ENCODE data around the gene TMEM179. TPM values are rescaled to one million over a fixed set of nuclear protein-coding genes. Genes with fewer than 3 reads are reported as not detected.

TMEM179 gene
- total and polyA plus RNA-seq, 2 of the 13 experiments (the other 11 are each of a cell fraction or from before 2014, with no cell fraction given): not detected

- 0 out of 2 replicates have a peak, but pooled peaks have one; percentile 65 for TF ChIP-seq ZBTB10 (CRISPR knock-in tag; IDR thresholded peaks at IDR 0.05; ENCODE audit: borderline replicate concordance)
- TF ChIP-seq, protein P1, sequence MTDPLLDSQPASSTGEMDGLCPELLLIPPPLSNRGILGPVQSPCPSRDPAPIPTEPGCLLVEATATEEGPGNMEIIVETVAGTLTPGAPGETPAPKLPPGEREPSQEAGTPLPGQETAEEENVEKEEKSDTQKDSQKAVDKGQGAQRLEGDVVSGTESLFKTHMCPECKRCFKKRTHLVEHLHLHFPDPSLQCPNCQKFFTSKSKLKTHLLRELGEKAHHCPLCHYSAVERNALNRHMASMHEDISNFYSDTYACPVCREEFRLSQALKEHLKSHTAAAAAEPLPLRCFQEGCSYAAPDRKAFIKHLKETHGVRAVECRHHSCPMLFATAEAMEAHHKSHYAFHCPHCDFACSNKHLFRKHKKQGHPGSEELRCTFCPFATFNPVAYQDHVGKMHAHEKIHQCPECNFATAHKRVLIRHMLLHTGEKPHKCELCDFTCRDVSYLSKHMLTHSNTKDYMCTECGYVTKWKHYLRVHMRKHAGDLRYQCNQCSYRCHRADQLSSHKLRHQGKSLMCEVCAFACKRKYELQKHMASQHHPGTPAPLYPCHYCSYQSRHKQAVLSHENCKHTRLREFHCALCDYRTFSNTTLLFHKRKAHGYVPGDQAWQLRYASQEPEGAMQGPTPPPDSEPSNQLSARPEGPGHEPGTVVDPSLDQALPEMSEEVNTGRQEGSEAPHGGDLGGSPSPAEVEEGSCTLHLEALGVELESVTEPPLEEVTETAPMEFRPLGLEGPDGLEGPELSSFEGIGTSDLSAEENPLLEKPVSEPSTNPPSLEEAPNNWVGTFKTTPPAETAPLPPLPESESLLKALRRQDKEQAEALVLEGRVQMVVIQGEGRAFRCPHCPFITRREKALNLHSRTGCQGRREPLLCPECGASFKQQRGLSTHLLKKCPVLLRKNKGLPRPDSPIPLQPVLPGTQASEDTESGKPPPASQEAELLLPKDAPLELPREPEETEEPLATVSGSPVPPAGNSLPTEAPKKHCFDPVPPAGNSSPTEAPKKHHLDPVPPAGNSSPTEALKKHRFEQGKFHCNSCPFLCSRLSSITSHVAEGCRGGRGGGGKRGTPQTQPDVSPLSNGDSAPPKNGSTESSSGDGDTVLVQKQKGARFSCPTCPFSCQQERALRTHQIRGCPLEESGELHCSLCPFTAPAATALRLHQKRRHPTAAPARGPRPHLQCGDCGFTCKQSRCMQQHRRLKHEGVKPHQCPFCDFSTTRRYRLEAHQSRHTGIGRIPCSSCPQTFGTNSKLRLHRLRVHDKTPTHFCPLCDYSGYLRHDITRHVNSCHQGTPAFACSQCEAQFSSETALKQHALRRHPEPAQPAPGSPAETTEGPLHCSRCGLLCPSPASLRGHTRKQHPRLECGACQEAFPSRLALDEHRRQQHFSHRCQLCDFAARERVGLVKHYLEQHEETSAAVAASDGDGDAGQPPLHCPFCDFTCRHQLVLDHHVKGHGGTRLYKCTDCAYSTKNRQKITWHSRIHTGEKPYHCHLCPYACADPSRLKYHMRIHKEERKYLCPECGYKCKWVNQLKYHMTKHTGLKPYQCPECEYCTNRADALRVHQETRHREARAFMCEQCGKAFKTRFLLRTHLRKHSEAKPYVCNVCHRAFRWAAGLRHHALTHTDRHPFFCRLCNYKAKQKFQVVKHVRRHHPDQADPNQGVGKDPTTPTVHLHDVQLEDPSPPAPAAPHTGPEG (CRISPR knock-in tag; IDR thresholded peaks at IDR 0.05): peak; percentile 43; the same call in 1 of the 2 replicates
- no peak for TF ChIP-seq ZNF891 (CRISPR knock-in tag; IDR thresholded peaks at IDR 0.05)
- peak; percentile 37; the same call in 1 of the 2 replicates for TF ChIP-seq SIX4 (CRISPR knock-in tag; IDR thresholded peaks at IDR 0.05)
- 0 out of 2 replicates have a peak, but pooled peaks have one; percentile 35 for TF ChIP-seq ZNF580 (CRISPR knock-in tag; IDR thresholded peaks at IDR 0.05; ENCODE audit: borderline replicate concordance, low read depth)
- 0 out of 2 replicates have a peak, but pooled peaks have one; percentile 33 for TF ChIP-seq ZFY (CRISPR knock-in tag; IDR thresholded peaks at IDR 0.05)
- TF ChIP-seq, protein P2, sequence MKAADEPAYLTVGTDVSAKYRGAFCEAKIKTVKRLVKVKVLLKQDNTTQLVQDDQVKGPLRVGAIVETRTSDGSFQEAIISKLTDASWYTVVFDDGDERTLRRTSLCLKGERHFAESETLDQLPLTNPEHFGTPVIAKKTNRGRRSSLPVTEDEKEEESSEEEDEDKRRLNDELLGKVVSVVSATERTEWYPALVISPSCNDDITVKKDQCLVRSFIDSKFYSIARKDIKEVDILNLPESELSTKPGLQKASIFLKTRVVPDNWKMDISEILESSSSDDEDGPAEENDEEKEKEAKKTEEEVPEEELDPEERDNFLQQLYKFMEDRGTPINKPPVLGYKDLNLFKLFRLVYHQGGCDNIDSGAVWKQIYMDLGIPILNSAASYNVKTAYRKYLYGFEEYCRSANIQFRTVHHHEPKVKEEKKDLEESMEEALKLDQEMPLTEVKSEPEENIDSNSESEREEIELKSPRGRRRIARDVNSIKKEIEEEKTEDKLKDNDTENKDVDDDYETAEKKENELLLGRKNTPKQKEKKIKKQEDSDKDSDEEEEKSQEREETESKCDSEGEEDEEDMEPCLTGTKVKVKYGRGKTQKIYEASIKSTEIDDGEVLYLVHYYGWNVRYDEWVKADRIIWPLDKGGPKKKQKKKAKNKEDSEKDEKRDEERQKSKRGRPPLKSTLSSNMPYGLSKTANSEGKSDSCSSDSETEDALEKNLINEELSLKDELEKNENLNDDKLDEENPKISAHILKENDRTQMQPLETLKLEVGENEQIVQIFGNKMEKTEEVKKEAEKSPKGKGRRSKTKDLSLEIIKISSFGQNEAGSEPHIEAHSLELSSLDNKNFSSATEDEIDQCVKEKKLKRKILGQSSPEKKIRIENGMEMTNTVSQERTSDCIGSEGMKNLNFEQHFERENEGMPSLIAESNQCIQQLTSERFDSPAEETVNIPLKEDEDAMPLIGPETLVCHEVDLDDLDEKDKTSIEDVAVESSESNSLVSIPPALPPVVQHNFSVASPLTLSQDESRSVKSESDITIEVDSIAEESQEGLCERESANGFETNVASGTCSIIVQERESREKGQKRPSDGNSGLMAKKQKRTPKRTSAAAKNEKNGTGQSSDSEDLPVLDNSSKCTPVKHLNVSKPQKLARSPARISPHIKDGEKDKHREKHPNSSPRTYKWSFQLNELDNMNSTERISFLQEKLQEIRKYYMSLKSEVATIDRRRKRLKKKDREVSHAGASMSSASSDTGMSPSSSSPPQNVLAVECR (CRISPR knock-in tag; IDR thresholded peaks at IDR 0.05; ENCODE audit: borderline replicate concordance): no peak; the same call in 1 of the 2 replicates
- TF ChIP-seq NONO (IDR thresholded peaks at IDR 0.05): no peak
- TF ChIP-seq NONO (CRISPR knock-in tag; conservative IDR thresholded peaks at IDR 0.05): no peak
- TF ChIP-seq ZNF543 (CRISPR knock-in tag; IDR thresholded peaks at IDR 0.05): 0 out of 2 replicates have a peak, but pooled peaks have one; percentile 34
- peak; percentile 42; the same call in 1 of the 2 replicates for TF ChIP-seq GABPB1 (CRISPR knock-in tag; IDR thresholded peaks at IDR 0.05)
- 0 out of 2 replicates have a peak, but pooled peaks have one; percentile 56 for TF ChIP-seq ZNF138 (CRISPR knock-in tag; IDR thresholded peaks at IDR 0.05; ENCODE audit: low read depth)
These were observed at the start of gene TMEM179 (continued) for GRCh38 chr14:104604458-104605449.

Measured in HepG2 (cell line).